H1 (cell line): ENCODE results near the gene CLDND1. TPM values are rescaled to one million over a fixed set of nuclear protein-coding genes. Genes with fewer than 3 reads are reported as not detected.

ENCODE experiments used
- CTCF ChIA-PET: fragments of 300-600 bp; sonication (Branson Sonifier 250); formaldehyde crosslinking; loops from one replicate; lab custom pipeline; 2021; ENCODE audit not compliant: partially characterized antibody; lab: Charles Lee
- POLR2A ChIA-PET: fragments of 300-600 bp; sonication (Branson Sonifier 250); formaldehyde crosslinking; loops from one replicate; lab custom pipeline; 2021; ENCODE audit warnings: inconsistent platforms; ENCODE audit not compliant: partially characterized antibody; lab: Charles Lee
- DNase-seq, 2 experiments: peaks; one replicate each; pipeline versions ENCODE4 v3.0.0 to v3.0.0-alpha.2; 2010 to 2022; ENCODE audit warnings: low spot score in 2 of 2, low read depth in 1 of 2, mixed read lengths in 1 of 2
- FAIRE-seq: peaks from 2 replicates; lab custom pipeline; 2011; peaks lifted over from hg19 to GRCh38; lab: Jason Lieb, UNC
- H2AFZ ChIP-seq: 2 replicates; pipeline ENCODE4 v1.8.1; 2012; ENCODE audit warnings: low read length, inconsistent platforms
- H2AK5ac ChIP-seq: 2 replicates; pipeline ENCODE4 v1.6.1; 2013; ENCODE audit warnings: low read depth, low read length
- H2BK120ac ChIP-seq: replicated peaks from 2 replicates; pipeline ENCODE3; 2013; ENCODE audit warnings: low read depth, low read length, inconsistent platforms
- H2BK12ac ChIP-seq: 2 replicates; pipeline ENCODE4 v1.6.1; 2013; ENCODE audit warnings: low read depth, low read length
- H2BK15ac ChIP-seq: 2 replicates; pipeline ENCODE4 v1.6.1; 2013; ENCODE audit warnings: low read length
- H2BK20ac ChIP-seq: 2 replicates; pipeline ENCODE4 v1.6.1; 2013; ENCODE audit warnings: low read length
- H2BK5ac ChIP-seq: 2 replicates; pipeline ENCODE4 v1.6.1; 2013; ENCODE audit warnings: low read depth, low read length
- H3K14ac ChIP-seq: 2 replicates; pipeline ENCODE4 v1.6.1; 2013; ENCODE audit warnings: inconsistent platforms; ENCODE audit not compliant: insufficient read length
- H3K18ac ChIP-seq: 2 replicates; pipeline ENCODE4 v1.6.1; 2013; ENCODE audit warnings: low read length; ENCODE audit errors: extremely low read depth
- H3K23ac ChIP-seq: 2 replicates; pipeline ENCODE4 v1.6.1; 2013; ENCODE audit warnings: inconsistent platforms; ENCODE audit not compliant: insufficient read length
- H3K23me2 ChIP-seq: 2 replicates; pipeline ENCODE4 v1.6.1; 2013; ENCODE audit warnings: low read depth, low read length
- H3K27ac ChIP-seq: 2 replicates; pipeline ENCODE4 v1.6.1; 2011; ENCODE audit warnings: low read depth, low read length, inconsistent platforms
- H3K27me3 ChIP-seq, 4 experiments: replicated peaks in 1 of 4; 1 replicate in 1 of 4; 2 replicates in 3 of 4; pipeline versions ENCODE4 v1.6.1 to v1.8.1; 2011 to 2013; ENCODE audit warnings: low read length in 3 of 4, mild to moderate bottlenecking in 3 of 4, inconsistent platforms in 2 of 4, mixed read lengths in 2 of 4, moderate library complexity in 1 of 4; ENCODE audit not compliant: control insufficient read depth in 3 of 4, insufficient read depth in 3 of 4; ENCODE audit errors: extremely low read depth in 1 of 4
- H3K36me3 ChIP-seq, 4 experiments: 2 replicates each; pipeline versions ENCODE4 v1.6.1 to v1.8.1; 2011 to 2013; ENCODE audit warnings: mild to moderate bottlenecking in 4 of 4, low read length in 3 of 4, moderate library complexity in 2 of 4, control low read depth in 1 of 4, inconsistent platforms in 1 of 4; ENCODE audit not compliant: insufficient read depth in 4 of 4, control insufficient read depth in 2 of 4
- H3K4ac ChIP-seq: replicated peaks from 2 replicates; pipeline ENCODE3; 2013; ENCODE audit warnings: low read length, low read depth, mixed read lengths, inconsistent platforms; ENCODE audit not compliant: insufficient read length
- H3K4me1 ChIP-seq, 4 experiments: replicated peaks in 1 of 4; 1 replicate in 1 of 4; 2 replicates in 3 of 4; pipeline versions ENCODE4 v1.6.1 to v1.8.1; 2011 to 2013; ENCODE audit warnings: low read length in 3 of 4, inconsistent platforms in 2 of 4, mixed read lengths in 1 of 4; ENCODE audit not compliant: insufficient read depth in 4 of 4, control insufficient read depth in 3 of 4
- H3K4me2 ChIP-seq, 2 experiments: 2 replicates each; pipeline versions ENCODE4 v1.6.1 to v1.8.1; 2011 to 2013; ENCODE audit warnings: low read depth in 2 of 2, low read length in 2 of 2, control low read depth in 1 of 2, inconsistent platforms in 1 of 2, mild to moderate bottlenecking in 1 of 2; ENCODE audit not compliant: insufficient read depth in 1 of 2
- H3K4me3 ChIP-seq, 4 experiments: fragments of 200-600, 300-600 bp in 1 of 4; sonication (generic), shearing (Covaris generic), sonication (Bioruptor Twin) in 1 of 4; 2 replicates each; pipeline versions ENCODE4 v1.5.1 to v1.8.1; 2011 to 2016; ENCODE audit warnings: low read length in 4 of 4, low read depth in 3 of 4, control low read depth in 2 of 4, inconsistent platforms in 2 of 4, mild to moderate bottlenecking in 2 of 4, mixed read lengths in 1 of 4, moderate library complexity in 1 of 4; ENCODE audit not compliant: insufficient read depth in 2 of 4; ENCODE audit errors: extremely low read depth in 1 of 4
- H3K56ac ChIP-seq: replicated peaks from 2 replicates; pipeline ENCODE3; 2013; ENCODE audit warnings: low read depth, mild to moderate bottlenecking, mixed read lengths, low read length, inconsistent platforms; ENCODE audit not compliant: insufficient read length
- H3K79me1 ChIP-seq: 2 replicates; pipeline ENCODE4 v1.6.1; 2013; ENCODE audit warnings: low read depth, low read length, control low read depth
- H3K79me2 ChIP-seq, 2 experiments: 2 replicates each; pipeline versions ENCODE4 v1.6.1 to v1.8.1; 2012 to 2013; ENCODE audit warnings: low read length in 2 of 2, mild to moderate bottlenecking in 2 of 2, inconsistent platforms in 1 of 2; ENCODE audit not compliant: insufficient read depth in 2 of 2, control insufficient read depth in 1 of 2
- H3K9ac ChIP-seq, 4 experiments: replicated peaks in 1 of 4; 1 replicate in 1 of 4; 2 replicates in 3 of 4; pipeline versions ENCODE4 v1.6.1 to v1.8.1; 2011 to 2013; ENCODE audit warnings: low read depth in 3 of 4, low read length in 3 of 4, control low read depth in 2 of 4, mild to moderate bottlenecking in 2 of 4, moderate library complexity in 2 of 4, inconsistent platforms in 1 of 4; ENCODE audit errors: extremely low read depth in 1 of 4
- H3K9me3 ChIP-seq, 2 experiments: 2 replicates each; pipeline versions ENCODE4 v1.6.1 to v1.8.1; 2012 to 2013; ENCODE audit warnings: mild to moderate bottlenecking in 2 of 2, moderate library complexity in 2 of 2, control low read depth in 1 of 2, inconsistent platforms in 1 of 2, low read depth in 1 of 2, low read length in 1 of 2, mixed read lengths in 1 of 2; ENCODE audit not compliant: insufficient read depth in 2 of 2
- H4K20me1 ChIP-seq, 2 experiments: replicated peaks in 1 of 2; 2 replicates each; pipeline versions ENCODE3 to v1.8.1; 2011 to 2013; ENCODE audit warnings: inconsistent platforms in 2 of 2, low read length in 2 of 2, mild to moderate bottlenecking in 1 of 2; ENCODE audit not compliant: insufficient read depth in 2 of 2, control insufficient read depth in 1 of 2
- H4K5ac ChIP-seq: 2 replicates; pipeline ENCODE4 v1.6.1; 2013; ENCODE audit warnings: low read length, low read depth, mixed read lengths, inconsistent platforms; ENCODE audit not compliant: insufficient read length
- H4K8ac ChIP-seq: 2 replicates; pipeline ENCODE4 v1.8.0; 2013; ENCODE audit warnings: mild to moderate bottlenecking, moderate library complexity, low read length, inconsistent platforms; ENCODE audit not compliant: insufficient read depth; ENCODE audit errors: extremely low read depth
- H4K91ac ChIP-seq: replicated peaks from 2 replicates; pipeline ENCODE3; 2013; ENCODE audit warnings: low read length, mixed read lengths, inconsistent platforms; ENCODE audit not compliant: insufficient read length
- CTBP2 ChIP-seq: IDR thresholded peaks from 2 replicates; pipeline ENCODE4 v1.7.0; 2011; ENCODE audit warnings: borderline replicate concordance, mild to moderate bottlenecking, moderate library complexity, mixed read lengths, low read length; ENCODE audit not compliant: insufficient read depth, insufficient read length
- CTCF ChIP-seq, 3 experiments: IDR thresholded peaks; 1 replicate in 2 of 3; 2 replicates in 1 of 3; pipeline versions ENCODE4 v1.5.1 to v1.6.1; 2011; ENCODE audit warnings: low read length in 3 of 3, mild to moderate bottlenecking in 3 of 3, inconsistent platforms in 2 of 3, low read depth in 1 of 3, moderate library complexity in 1 of 3; ENCODE audit not compliant: insufficient read depth in 1 of 3; ENCODE audit errors: control extremely low read depth in 1 of 3
- EGR1 ChIP-seq: IDR thresholded peaks from 2 replicates; pipeline ENCODE4 v1.6.1; 2011; ENCODE audit warnings: low read depth, low read length, borderline replicate concordance
- GTF2F1 ChIP-seq: IDR thresholded peaks from 2 replicates; pipeline ENCODE4 v1.6.1; 2012; ENCODE audit warnings: low read depth, low read length, improper control_type of control experiment, borderline replicate concordance
- KDM1A ChIP-seq: fragments of 200-600, 300-600 bp; sonication (generic); IDR thresholded peaks from 2 replicates; pipeline ENCODE4 v1.7.1; 2016; ENCODE audit warnings: mild to moderate bottlenecking, low read length, borderline replicate concordance
- RBBP5 ChIP-seq: IDR thresholded peaks from 2 replicates; pipeline ENCODE4 v1.7.1; 2012; ENCODE audit warnings: low read depth, mild to moderate bottlenecking, inconsistent platforms, low read length, moderate library complexity, borderline replicate concordance
- TBP ChIP-seq: IDR thresholded peaks from 2 replicates; pipeline ENCODE4 v1.6.1; 2011; ENCODE audit warnings: low read depth, low read length, improper control_type of control experiment
- WGBS, 2 experiments: shearing (Covaris generic) in 1 of 2; methylation state at CpG; one replicate each; pipeline versions ENCODE4 v1.1.6 to v1.1.7; 2013 to 2015; ENCODE audit warnings: low lambda C conversion rate in 2 of 2, mixed read lengths in 2 of 2, inconsistent platforms in 1 of 2, low coverage in 1 of 2, missing lambda C conversion rate in 1 of 2; ENCODE audit not compliant: insufficient replicate concordance in 2 of 2, insufficient coverage in 1 of 2, insufficient read length in 1 of 2; ENCODE audit errors: extremely low coverage in 1 of 2, missing lambda C conversion rate in 1 of 2; 5-methylcytosine and 5-hydroxymethylcytosine counted together
- polyA plus RNA-seq, 7 experiments: library from polyadenylated mRNA; depleted of rRNA in 3 of 7; stranded (reverse) in 5 of 7; unstranded in 2 of 7; fragments of >200 nt in 5 of 7; fragments of 200-250 nt in 2 of 7; gene quantifications; 1 replicate in 5 of 7; 2 replicates in 1 of 7; 4 replicates in 1 of 7; pipeline versions ENCODE4 v1.2.1 to v1.2.3, GENCODE V29; 2011 to 2013; ENCODE audit warnings: missing spikeins in 2 of 7, mixed read lengths in 2 of 7
- total RNA-seq: library from RNA; stranded (reverse); fragmentation: NEBNext Ultra II Directional; extraction: Animal tissue kit (Norgen Biotek cat#: 25700); gene quantifications from 2 replicates; pipeline ENCODE4 v1.2.1, GENCODE V29; 2021

The CLDND1 gene
- total and polyA plus RNA-seq, 2 of the 8 experiments (the other 6 are each of a cell fraction or from before 2014, with no cell fraction given) = 68.2 to 152 TPM

- Histone ChIP-seq H3K14ac (no peak overlapping the region), H3K4me2 (no peak overlapping the region), H2BK120ac (no peak overlapping the region), H3K23ac (no peak overlapping the region), H2BK5ac (no peak overlapping the region), H4K5ac (no peak overlapping the region), H3K4ac (no peak overlapping the region), H2BK20ac (no peak overlapping the region), H3K18ac (no peak overlapping the region), H2BK15ac (no peak overlapping the region), H3K9ac (no peak overlapping the region), H2BK12ac (no peak overlapping the region), H3K56ac (no peak overlapping the region), H3K27me3 (no peaks in the 10 kb centered on the region), H4K20me1 (no peaks in the 10 kb centered on the region), H2AK5ac (no peak overlapping the region), H3K4me1 (peaks cover 0 to 3% (median 1%) of the 10 kb centered on the region in 4 experiments; a peak in 2 of 7 replicates), H4K91ac (no peak overlapping the region), H2AFZ (no peak overlapping the region), H3K27ac (no peak overlapping the region), H3K4me3 (no peak overlapping the region), H3K9me3 (no peaks in the 10 kb centered on the region), H3K36me3 (peaks cover 3 to 41% (median 14%) of the 10 kb centered on the region in 4 experiments; a peak in 5 of 8 replicates), H4K8ac (no peak overlapping the region), H3K79me2 (peaks cover 8 to 40% of the 10 kb centered on the region in 2 experiments; a peak in 3 of 4 replicates), H3K79me1 (peaks cover 3% of the 10 kb centered on the region), H3K23me2 (peaks cover 5% of the 10 kb centered on the region)
- FAIRE-seq (no peak), DNase-seq (no peak)
- CTCF ChIA-PET = no interaction called here
- TF ChIP-seq CTBP2 (no peak), TBP (no peak), CTCF (IDR thresholded peaks at IDR 0.05; ENCODE audit: control extremely low read depth in 1 of 3, insufficient read depth in 1 of 3, low read depth in 1 of 3, low read length in 3 of 3) (no peak), RBBP5 (no peak), KDM1A (no peak), EGR1 (no peak), GTF2F1 (no peak)
- 94% methylated on average over 1 of the region's 1 CpG; no CpG with 5 or more reads in 1 of the 2 experiments for WGBS, 2 experiments
- POLR2A ChIA-PET = no interaction called here
Observed at GRCh38 chr3:98519351-98519750, 3.4 kb downstream of the CLDND1 start.
